ENCODE results near the gene CFAP97D1. TPM values are rescaled to one million over a fixed set of nuclear protein-coding genes. Genes with fewer than 3 reads are reported as not detected.

CFAP97D1 gene
- total and polyA plus RNA-seq, 10 of the 15 experiments (the other 5 are each of a cell fraction or from before 2014, with no cell fraction given): 0.13 TPM; not detected in 9

DNA sequence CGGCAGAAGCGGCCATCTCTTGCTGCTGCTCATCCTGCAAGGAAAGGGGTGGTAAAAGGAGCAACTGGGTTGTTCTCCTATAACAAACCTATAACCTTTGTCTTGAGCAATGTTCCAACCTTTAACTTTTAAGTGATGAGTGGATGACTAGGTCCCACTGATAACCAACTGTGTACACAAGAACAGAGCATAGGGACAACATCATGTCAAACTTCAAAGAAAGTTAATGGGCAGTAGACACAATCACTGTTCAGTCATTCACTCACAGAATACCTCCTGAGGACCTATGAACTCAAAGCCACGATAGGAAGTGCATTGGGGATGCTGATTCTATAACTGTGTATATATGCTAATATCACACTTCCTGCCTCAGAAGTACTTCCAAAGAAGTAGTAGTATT, 21.6 kb downstream of the CFAP97D1 start:
- Histone ChIP-seq H2AFZ (ENCODE audit: control insufficient read depth, low read depth, low read length) (no peak overlapping the region), H3K4me1 (ENCODE audit: control insufficient read depth, insufficient read depth, low read length) (no peaks in the 10 kb centered on the region), H3K9ac (ENCODE audit: control insufficient read depth, insufficient read depth, low read length) (no peak overlapping the region), H3K9me3 (replicated peaks; ENCODE audit: control insufficient read depth, insufficient read depth, low read length) (no peaks in the 10 kb centered on the region; the same call in 2 of the 3 replicates), H3K27ac (ENCODE audit: control insufficient read depth, insufficient read depth) (no peak overlapping the region), H3K36me3 (ENCODE audit: control insufficient read depth in 2 of 2, insufficient read depth in 2 of 2, low read length in 1 of 2) (no peaks in the 10 kb centered on the region), H3K4me3 (no peak overlapping the region), H4K20me1 (ENCODE audit: control insufficient read depth, insufficient read depth) (no peaks in the 10 kb centered on the region), H3K4me2 (ENCODE audit: control insufficient read depth, insufficient read depth) (no peak overlapping the region), H3K79me2 (ENCODE audit: control insufficient read depth, insufficient read depth, low read length) (no peaks in the 10 kb centered on the region), H3K27me3 (replicated peaks in 1 of 2; ENCODE audit: control insufficient read depth in 2 of 2, insufficient read depth in 2 of 2, low read length in 1 of 2) (peaks cover 0 to 3% of the 10 kb centered on the region in 2 experiments; a peak in 2 of 4 replicates)
- CTCF ChIA-PET: no interaction called here
- FAIRE-seq (no peak), DNase-seq (ENCODE audit: low read depth, low spot score) (no peak), ATAC-seq (no peak)
- in situ Hi-C loops (cut with MboI): no loop called here
- 30% methylated on average over 3 of the region's 3 CpGs for WGBS (ENCODE audit: insufficient coverage, insufficient replicate concordance, low lambda C conversion rate, missing lambda C conversion rate)
- RAD21 ChIA-PET (ENCODE audit: unreplicated experiment): no interaction called here
- no TSS peak for BruUV-seq (replicated peaks)
- SMC1A ChIA-PET (ENCODE audit: uncharacterized antibody, unreplicated experiment): interaction anchor here (1.6 kb wide), 1 partner anchor 44 kb away, joined by 3 read pairs; no protein-coding TSS in a partner anchor
- no peak for TF ChIP-seq MEF2A (IDR thresholded peaks at IDR 0.05; ENCODE audit: insufficient read depth, low read depth, low read length)
- POLR2A ChIA-PET: no interaction called here
- intact Hi-C loops (cut with micrococcal nuclease; ENCODE audit: unreplicated experiment): no loop called here

DNA sequence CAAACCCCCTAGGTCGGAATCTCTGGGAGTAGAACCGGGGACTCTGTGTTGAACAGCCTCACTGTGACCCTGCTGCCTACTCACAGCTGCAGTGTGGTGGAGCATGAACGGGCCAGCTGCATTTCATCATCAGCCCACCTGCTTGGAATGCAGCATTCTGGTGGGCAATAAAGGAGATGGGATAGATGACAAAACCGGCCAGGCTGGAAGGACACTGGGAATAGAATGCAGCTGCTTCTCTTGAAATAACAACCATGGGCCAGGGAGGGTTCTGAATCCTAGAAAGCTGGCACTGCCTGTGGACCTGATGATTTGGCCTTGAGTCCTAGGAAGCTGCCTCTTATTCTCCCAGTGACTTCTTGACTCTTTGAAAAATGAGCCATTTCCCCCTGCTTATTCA, 23.5 kb downstream of the CFAP97D1 start:
- BruUV-seq (replicated peaks): no TSS peak

More for the DNA sequence above, 23.5 kb downstream of the CFAP97D1 start:
- Histone ChIP-seq H3K4me1 (ENCODE audit: control insufficient read depth, insufficient read depth, low read length) (no peaks in the 10 kb centered on the region), H4K20me1 (ENCODE audit: control insufficient read depth, insufficient read depth) (no peaks in the 10 kb centered on the region), H3K4me3 (no peak overlapping the region), H3K27ac (ENCODE audit: control insufficient read depth, insufficient read depth) (no peak overlapping the region), H3K4me2 (ENCODE audit: control insufficient read depth, insufficient read depth) (no peak overlapping the region), H3K36me3 (ENCODE audit: control insufficient read depth in 2 of 2, insufficient read depth in 2 of 2, low read length in 1 of 2) (no peaks in the 10 kb centered on the region), H3K9me3 (replicated peaks; ENCODE audit: control insufficient read depth, insufficient read depth, low read length) (no peaks in the 10 kb centered on the region; the same call in 2 of the 3 replicates), H3K79me2 (ENCODE audit: control insufficient read depth, insufficient read depth, low read length) (no peaks in the 10 kb centered on the region), H2AFZ (ENCODE audit: control insufficient read depth, low read depth, low read length) (no peak overlapping the region), H3K9ac (ENCODE audit: control insufficient read depth, insufficient read depth, low read length) (no peak overlapping the region), H3K27me3 (replicated peaks in 1 of 2; ENCODE audit: control insufficient read depth in 2 of 2, insufficient read depth in 2 of 2, low read length in 1 of 2) (peaks cover 0 to 3% of the 10 kb centered on the region in 2 experiments; a peak in 2 of 4 replicates)
- CTCF ChIA-PET: no interaction called here
- under 1% methylated on average over 4 of the region's 4 CpGs for WGBS (ENCODE audit: insufficient coverage, insufficient replicate concordance, low lambda C conversion rate, missing lambda C conversion rate)
- intact Hi-C loops (cut with micrococcal nuclease; ENCODE audit: unreplicated experiment): no loop called here
- in situ Hi-C loops (cut with MboI): no loop called here
- no peak for DNase-seq (ENCODE audit: low read depth, low spot score)
- no peak for ATAC-seq
- RAD21 ChIA-PET (ENCODE audit: unreplicated experiment): no interaction called here
- FAIRE-seq: no peak
- SMC1A ChIA-PET (ENCODE audit: uncharacterized antibody, unreplicated experiment): no interaction called here
- TF ChIP-seq TARDBP (IDR thresholded peaks at IDR 0.05; ENCODE audit: borderline replicate concordance): no peak
- TF ChIP-seq, protein P1, sequence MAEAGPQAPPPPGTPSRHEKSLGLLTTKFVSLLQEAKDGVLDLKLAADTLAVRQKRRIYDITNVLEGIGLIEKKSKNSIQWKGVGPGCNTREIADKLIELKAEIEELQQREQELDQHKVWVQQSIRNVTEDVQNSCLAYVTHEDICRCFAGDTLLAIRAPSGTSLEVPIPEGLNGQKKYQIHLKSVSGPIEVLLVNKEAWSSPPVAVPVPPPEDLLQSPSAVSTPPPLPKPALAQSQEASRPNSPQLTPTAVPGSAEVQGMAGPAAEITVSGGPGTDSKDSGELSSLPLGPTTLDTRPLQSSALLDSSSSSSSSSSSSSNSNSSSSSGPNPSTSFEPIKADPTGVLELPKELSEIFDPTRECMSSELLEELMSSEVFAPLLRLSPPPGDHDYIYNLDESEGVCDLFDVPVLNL (IDR thresholded peaks at IDR 0.05; ENCODE audit: low read depth, low read length): no peak
- TF ChIP-seq BHLHE40 (IDR thresholded peaks at IDR 0.05; ENCODE audit: borderline replicate concordance in 1 of 2, low read depth in 2 of 2, low read length in 1 of 2): no peak
- no peak for TF ChIP-seq ZNF384 (IDR thresholded peaks at IDR 0.05; ENCODE audit: borderline replicate concordance, low read depth, low read length)
- no peak for TF ChIP-seq SPI1 (IDR thresholded peaks at IDR 0.05; ENCODE audit: borderline replicate concordance, insufficient read depth, low read depth, low read length)
- POLR2A ChIA-PET: no interaction called here

Measured in GM12878 (cell line).